Epithelial cell of esophagus (primary cell): ENCODE data around the gene CD7.
A peak's percentile ranks its signal among the peaks of the same experiment; 100 is the strongest.

Source experiments
- DNase-seq: peaks from one replicate; pipeline ENCODE4 v3.0.0; 2010; ENCODE audit warnings: low read depth
- H3K4me3 ChIP-seq: 2 replicates; pipeline ENCODE4 v1.5.1; 2011; ENCODE audit warnings: mild to moderate bottlenecking, low read length, control low read depth
- TF ChIP-seq, protein P1 (sequence below): IDR thresholded peaks from 2 replicates; pipeline ENCODE4 v1.5.1; 2011; ENCODE audit warnings: low read depth, mild to moderate bottlenecking, low read length, control low read depth, inconsistent platforms; ENCODE audit not compliant: insufficient read depth; ENCODE audit errors: missing control alignments

CD7 gene

DNA sequence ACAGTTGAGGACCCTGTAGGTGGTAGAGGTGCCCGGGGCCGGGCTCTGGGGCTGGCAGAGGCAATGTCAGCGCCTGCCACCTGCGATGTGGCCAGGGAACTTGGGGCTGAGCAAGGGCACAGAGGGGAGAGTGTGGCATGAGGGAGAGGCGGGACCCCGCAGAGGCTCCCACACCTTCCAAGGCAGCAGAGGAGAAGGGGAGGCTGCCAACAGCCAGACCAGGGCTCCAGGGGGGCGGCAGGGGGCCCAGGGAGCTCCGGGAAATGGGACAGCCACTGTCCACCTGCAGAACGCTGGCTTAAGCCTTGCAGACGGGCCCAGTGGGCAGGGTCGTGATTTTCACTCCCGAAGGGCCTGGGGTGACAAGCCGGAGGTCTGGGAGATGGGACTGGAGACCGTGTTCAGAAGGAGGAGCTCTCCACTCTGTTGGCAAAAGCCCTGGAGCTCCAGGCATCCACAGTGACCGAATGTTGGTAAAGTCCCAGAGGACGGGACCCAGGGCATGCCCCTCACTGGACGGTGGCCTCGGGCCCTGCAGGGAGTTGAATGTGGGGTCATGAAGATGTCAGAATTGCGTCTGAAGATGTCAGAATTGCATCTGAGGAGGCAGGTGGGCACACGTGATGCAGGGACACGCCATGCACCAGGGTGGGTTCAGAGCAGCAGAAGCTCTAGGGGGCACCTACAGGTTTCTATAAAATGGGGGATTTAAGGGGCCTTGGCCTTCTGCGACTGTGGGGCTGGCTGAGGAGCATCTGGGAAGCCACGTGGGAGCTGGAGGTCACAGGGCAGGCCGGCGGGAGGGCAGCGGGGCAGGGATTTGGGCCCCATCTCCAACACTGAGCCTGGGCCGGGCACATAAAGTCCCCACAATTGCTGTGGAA, 18.6 kb downstream of the CD7 start:
- H3K4me3 ChIP-seq, result peak overlapping the region; percentile 38
- no peak for DNase-seq
- TF ChIP-seq, protein P1, sequence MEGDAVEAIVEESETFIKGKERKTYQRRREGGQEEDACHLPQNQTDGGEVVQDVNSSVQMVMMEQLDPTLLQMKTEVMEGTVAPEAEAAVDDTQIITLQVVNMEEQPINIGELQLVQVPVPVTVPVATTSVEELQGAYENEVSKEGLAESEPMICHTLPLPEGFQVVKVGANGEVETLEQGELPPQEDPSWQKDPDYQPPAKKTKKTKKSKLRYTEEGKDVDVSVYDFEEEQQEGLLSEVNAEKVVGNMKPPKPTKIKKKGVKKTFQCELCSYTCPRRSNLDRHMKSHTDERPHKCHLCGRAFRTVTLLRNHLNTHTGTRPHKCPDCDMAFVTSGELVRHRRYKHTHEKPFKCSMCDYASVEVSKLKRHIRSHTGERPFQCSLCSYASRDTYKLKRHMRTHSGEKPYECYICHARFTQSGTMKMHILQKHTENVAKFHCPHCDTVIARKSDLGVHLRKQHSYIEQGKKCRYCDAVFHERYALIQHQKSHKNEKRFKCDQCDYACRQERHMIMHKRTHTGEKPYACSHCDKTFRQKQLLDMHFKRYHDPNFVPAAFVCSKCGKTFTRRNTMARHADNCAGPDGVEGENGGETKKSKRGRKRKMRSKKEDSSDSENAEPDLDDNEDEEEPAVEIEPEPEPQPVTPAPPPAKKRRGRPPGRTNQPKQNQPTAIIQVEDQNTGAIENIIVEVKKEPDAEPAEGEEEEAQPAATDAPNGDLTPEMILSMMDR, result no peak

DNA sequence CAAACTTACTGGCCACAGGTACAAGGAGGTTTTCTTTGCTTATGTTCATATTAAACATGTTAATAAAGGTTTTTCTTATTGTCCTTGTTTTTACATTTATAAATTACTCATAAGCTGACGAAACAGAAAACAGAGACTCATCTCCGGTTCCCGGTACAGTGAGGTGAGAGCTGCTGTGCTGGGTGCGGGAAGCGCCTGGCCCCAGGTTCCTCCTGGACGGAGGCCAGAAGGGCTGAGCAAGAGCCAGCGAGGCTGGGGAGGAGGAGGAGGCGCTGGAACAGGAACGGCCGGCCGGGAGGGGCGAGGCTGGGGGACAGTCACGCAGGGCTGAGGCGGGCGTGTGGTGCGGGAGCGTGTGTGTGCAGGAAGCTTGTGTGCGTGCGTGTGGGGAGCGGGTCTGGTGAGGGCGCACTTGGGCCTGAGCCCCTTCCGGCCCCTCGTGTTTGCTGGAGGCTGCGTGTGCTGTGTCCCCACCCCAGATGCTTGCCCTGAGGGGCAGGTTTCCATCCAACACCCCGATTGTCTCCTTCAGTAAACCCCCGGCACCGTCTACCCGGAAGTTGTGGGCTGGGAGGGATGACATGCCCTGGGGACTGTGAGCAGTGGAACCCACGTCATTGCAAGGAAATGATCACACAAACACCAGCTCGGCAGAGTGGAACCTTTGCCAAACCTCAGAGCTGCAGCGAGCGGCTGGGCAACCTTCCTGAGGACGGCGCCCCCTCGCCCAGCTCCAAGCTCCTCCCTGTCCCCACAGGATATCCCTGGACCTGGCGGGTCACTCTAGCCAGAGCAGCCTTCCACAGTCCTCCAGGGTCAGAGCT, 19.5 kb downstream of the CD7 start:
- TF ChIP-seq, protein P1, result no peak
- peak overlapping the region; percentile 41 for H3K4me3 ChIP-seq
- DNase-seq, result peak; percentile 99

DNA sequence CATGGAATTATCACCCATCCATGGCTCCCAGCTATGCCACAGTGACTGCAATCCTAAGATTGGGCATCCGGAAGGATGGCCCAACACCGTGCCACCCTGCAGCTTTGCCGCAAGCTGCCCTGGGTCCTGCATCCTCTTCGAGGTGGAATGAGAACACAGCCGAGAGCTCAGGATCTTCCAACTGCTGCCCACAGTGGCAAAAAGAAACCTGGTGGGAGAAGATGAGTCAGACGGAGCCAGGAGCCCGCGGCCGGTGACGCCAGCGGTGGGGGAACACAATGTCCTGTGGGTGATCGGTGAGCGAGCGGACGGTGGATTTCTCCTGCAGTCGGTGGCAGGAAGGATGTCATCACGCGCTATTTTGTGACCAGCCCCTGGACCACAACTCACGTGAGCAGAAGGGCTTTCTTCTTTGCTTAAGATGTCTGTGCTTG, 20.1 kb downstream of the CD7 start:
- peak; percentile 83 for DNase-seq
- TF ChIP-seq, protein P1, result no peak

DNA sequence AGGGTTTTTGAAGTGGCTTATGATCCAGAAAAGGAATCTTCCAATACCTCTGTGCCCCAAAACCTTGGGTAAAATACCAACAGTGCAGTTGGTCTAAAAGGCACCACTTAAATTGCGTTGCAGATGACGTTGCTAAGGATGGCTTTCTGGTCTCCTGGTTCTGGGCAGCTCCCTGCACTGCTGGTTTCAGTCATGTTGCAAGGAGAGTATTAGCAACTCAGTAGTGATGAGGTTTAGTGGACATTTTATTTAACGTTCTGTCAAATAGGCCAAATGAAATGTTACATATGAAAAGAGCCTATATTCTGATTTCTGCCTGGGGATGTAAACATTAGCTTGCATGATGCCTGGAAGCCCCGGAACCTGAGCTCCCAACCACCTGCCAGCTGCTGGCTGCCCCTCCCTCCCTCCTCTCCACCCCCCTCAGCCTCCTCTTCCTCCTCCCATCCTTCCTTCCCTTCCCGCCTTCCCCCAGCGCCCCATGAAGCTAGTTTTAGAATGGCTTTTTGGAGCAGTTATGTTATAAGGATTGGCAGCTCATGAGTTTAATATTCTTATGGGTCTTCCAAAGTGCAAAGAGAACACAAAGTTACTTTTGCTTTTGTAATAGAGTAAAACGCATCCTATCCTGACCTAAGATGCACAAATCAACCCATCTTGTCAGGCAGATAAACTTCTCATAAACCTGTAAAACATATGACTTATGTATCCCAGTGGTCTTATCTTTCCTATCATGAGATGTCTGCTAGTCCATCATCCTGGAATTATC, 20.7 kb downstream of the CD7 start:
- DNase-seq, result no peak
- TF ChIP-seq, protein P1, result no peak
- peak overlapping the region; percentile 41 for H3K4me3 ChIP-seq

More for the DNA sequence above, 20.1 kb downstream of the CD7 start:
- H3K4me3 ChIP-seq, result peak overlapping the region; percentile 41

DNA sequence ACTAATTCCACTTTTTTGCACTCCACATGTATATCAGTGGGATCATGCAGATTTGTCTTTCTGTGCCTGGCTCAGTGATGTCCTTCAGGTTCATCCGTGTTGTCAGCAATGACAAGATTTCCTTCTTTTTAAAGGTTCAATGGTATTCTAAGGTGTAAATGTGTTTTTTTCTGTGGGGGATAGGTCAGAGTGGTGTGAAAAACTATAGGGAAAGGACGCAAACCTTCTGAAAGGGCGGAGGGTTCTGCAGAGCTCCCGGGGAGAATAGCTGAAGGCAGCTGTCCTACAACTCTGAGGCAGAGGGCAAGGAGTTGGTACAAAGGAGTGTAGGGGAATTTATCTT, 22.0 kb downstream of the CD7 start:
- TF ChIP-seq, protein P1, result no peak
- H3K4me3 ChIP-seq, result no peak overlapping the region
- DNase-seq, result no peak

DNA sequence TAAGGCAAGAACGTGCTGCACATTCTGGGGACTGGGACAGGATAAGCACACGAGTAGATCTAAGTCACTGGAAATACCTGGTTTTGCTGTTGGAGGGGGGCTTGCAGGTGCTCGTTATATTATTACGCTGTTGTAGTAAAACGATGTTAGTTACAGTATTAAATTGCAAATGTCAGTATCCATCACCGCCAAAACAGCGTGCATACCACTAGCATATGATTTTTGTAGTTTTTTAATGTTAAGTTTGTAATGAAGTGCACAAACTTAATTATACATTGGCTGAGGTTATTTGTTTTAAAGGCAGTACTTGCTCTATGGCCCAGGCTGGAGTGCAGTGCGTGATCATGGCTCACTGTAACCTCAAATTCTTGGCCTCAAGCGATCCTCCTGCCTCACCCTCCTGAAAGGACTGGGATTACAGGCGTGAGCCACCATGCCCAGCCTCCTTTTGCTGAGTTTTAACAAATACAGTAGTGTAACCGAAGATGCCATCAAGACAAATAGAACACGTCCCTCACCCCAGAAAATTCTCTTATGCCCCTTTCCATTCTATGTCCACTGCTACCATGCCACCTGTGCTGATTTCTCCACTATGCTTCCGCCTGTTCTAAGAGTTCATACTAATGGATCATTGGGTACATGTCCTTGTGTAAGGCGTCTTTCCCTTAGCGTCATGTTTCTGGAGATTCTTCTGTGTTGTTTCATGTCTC, 23.2 kb downstream of the CD7 start:
- DNase-seq, result peak; percentile 58
- TF ChIP-seq, protein P1, result no peak
- peak overlapping the region; percentile 38 for H3K4me3 ChIP-seq
